ENCODE data around the gene GRK6.
A peak's percentile ranks its signal among the peaks of the same experiment; 100 is the strongest.

Gene GRK6

GRCh38 chr5:177427919-177428573 lies 1.6 kb downstream of the GRK6 start:
- H3K4me3 Mint-ChIP-seq: peak overlapping the region; percentile 88 to 91 (median 89)
- peaks cover 4% of the 10 kb centered on the region for H3K27me3 Mint-ChIP-seq (ENCODE audit: low read depth)
- no peaks in the 10 kb centered on the region for H3K9me3 Mint-ChIP-seq
- TF ChIP-seq CTCF (IDR thresholded peaks at IDR 0.05; ENCODE audit: unreplicated experiment in 3 of 3): no peak
- H3K36me3 Mint-ChIP-seq (ENCODE audit: low read depth): peaks cover 5% of the 10 kb centered on the region
- peaks cover 15% of the 10 kb centered on the region for H3K4me1 Mint-ChIP-seq
- H3K27ac Mint-ChIP-seq: no peak overlapping the region

GRCh38 chr5:177428574-177429217 lies 2.2 kb downstream of the GRK6 start:
- H3K27me3 Mint-ChIP-seq (ENCODE audit: low read depth): peaks cover 4% of the 10 kb centered on the region
- H3K36me3 Mint-ChIP-seq (ENCODE audit: low read depth): peaks cover 8% of the 10 kb centered on the region
- peak overlapping the region in 2 of 3 experiments; percentile 37 to 39 for H3K27ac Mint-ChIP-seq
- peak overlapping the region; percentile 54 to 91 (median 63) for H3K4me3 Mint-ChIP-seq
- H3K4me1 Mint-ChIP-seq: peaks cover 15% of the 10 kb centered on the region
- no peaks in the 10 kb centered on the region for H3K9me3 Mint-ChIP-seq
- no peak for TF ChIP-seq CTCF (IDR thresholded peaks at IDR 0.05; ENCODE audit: unreplicated experiment in 3 of 3)

GRCh38 chr5:177429248-177430040 lies 3.0 kb downstream of the GRK6 start:
- H3K9me3 Mint-ChIP-seq: no peaks in the 10 kb centered on the region
- peaks cover 4% of the 10 kb centered on the region for H3K27me3 Mint-ChIP-seq (ENCODE audit: low read depth)

GRCh38 chr5:177430140-177430951 lies 3.9 kb downstream of the GRK6 start:
- Mint-ChIP-seq H3K4me3 (peak overlapping the region; percentile 44 to 70 (median 47)), H3K4me1 (peaks cover 15% of the 10 kb centered on the region), H3K36me3 (ENCODE audit: low read depth) (peaks cover 11% of the 10 kb centered on the region), H3K9me3 (no peaks in the 10 kb centered on the region), H3K27ac (no peak overlapping the region), H3K27me3 (ENCODE audit: low read depth) (peaks cover 3% of the 10 kb centered on the region)
- TF ChIP-seq CTCF (IDR thresholded peaks at IDR 0.05; ENCODE audit: unreplicated experiment in 3 of 3): no peak

More at GRCh38 chr5:177429248-177430040, 3.0 kb downstream of the GRK6 start:
- Mint-ChIP-seq H3K27ac (peak overlapping the region in 2 of 3 experiments; percentile 37 to 39), H3K4me1 (peaks cover 15% of the 10 kb centered on the region), H3K4me3 (peak overlapping the region; percentile 54 to 91 (median 66)), H3K36me3 (ENCODE audit: low read depth) (peaks cover 8% of the 10 kb centered on the region)
- no peak for TF ChIP-seq CTCF (IDR thresholded peaks at IDR 0.05; ENCODE audit: unreplicated experiment in 3 of 3)

DNA sequence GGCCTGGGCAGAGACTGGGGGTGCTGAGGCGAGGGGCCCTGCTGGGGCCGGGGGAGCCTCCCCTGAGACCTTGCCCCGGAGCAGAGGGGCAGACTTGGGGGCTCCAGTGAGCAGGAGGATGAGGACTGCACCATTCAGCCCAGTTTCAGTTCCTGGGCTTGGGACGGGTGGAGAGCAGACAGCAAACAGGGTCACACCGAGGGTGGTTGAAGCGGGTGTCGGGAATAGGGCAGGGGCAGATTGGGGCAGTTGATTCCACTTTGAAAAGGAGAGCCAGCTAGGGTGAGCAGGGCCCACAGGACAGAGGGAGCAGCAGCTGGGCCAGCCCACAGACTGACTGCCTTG lies 4.5 kb downstream of the GRK6 start:
- Mint-ChIP-seq H3K27me3 (ENCODE audit: low read depth) (no peaks in the 10 kb centered on the region), H3K36me3 (ENCODE audit: low read depth) (peaks cover 13% of the 10 kb centered on the region), H3K9me3 (no peaks in the 10 kb centered on the region), H3K4me3 (no peak overlapping the region), H3K4me1 (peaks cover 15% of the 10 kb centered on the region), H3K27ac (no peak overlapping the region)
- no peak for TF ChIP-seq CTCF (IDR thresholded peaks at IDR 0.05; ENCODE audit: unreplicated experiment in 3 of 3)

Data from nephron (organoid).